HUES64 (cell line): Measurements from ENCODE around the gene PARVB.

Experiments used
- H3K27ac ChIP-seq: 2 replicates; pipeline ENCODE4 v1.7.0; 2013; ENCODE audit warnings: low read depth, low read length, inconsistent platforms
- H3K27me3 ChIP-seq: 2 replicates; pipeline ENCODE4 v1.6.1; 2013; ENCODE audit warnings: mild to moderate bottlenecking, low read length; ENCODE audit not compliant: insufficient read depth
- H3K36me3 ChIP-seq: 2 replicates; pipeline ENCODE4 v1.6.1; 2013; ENCODE audit warnings: mild to moderate bottlenecking, low read length; ENCODE audit not compliant: insufficient read depth
- H3K4me1 ChIP-seq: 2 replicates; pipeline ENCODE4 v1.6.1; 2013; ENCODE audit warnings: mild to moderate bottlenecking, low read length, moderate library complexity; ENCODE audit not compliant: insufficient read depth
- H3K4me3 ChIP-seq: 2 replicates; pipeline ENCODE4 v1.5.1; 2013; ENCODE audit warnings: mild to moderate bottlenecking, low read length, moderate library complexity
- H3K9ac ChIP-seq: 2 replicates; pipeline ENCODE4 v1.6.1; 2013; ENCODE audit warnings: mild to moderate bottlenecking, low read depth, low read length
- H3K9me3 ChIP-seq: 2 replicates; pipeline ENCODE4 v1.6.1; 2013; ENCODE audit warnings: low read depth, low read length; ENCODE audit not compliant: insufficient read depth
- WGBS: fragments of 150-250, 120-280 bp; methylation state at CpG from one replicate; pipeline ENCODE4 v1.1.7; 2013; ENCODE audit warnings: missing lambda C conversion rate; 5-methylcytosine and 5-hydroxymethylcytosine counted together

PARVB gene

DNA sequence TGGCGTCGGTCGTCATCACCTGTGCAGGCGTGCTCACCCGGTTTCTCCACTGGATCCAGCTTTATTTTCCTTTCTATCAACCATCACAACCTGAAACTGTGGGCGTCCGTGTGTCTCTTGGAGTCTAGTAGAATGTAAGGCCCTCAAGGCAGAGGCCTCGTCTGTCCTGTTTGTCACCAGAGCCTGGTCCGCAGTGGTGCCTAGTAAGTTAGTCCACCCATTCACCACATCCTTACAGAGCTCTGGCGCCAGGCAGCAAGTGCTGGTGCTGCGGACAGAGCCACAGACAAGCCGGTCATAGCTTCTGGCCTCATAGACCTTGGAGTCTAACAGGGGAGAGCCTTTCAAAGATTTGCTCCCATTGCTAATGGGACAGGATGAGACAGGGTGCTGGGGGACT, 92.2 kb downstream of the PARVB start:
- H3K27ac ChIP-seq: no peak overlapping the region
- H3K36me3 ChIP-seq: no peaks in the 10 kb centered on the region
- WGBS: 94% methylated on average over 12 of the region's 12 CpGs
- peaks cover 7% of the 10 kb centered on the region; the same call in 1 of the 2 replicates for H3K4me1 ChIP-seq
- H3K9me3 ChIP-seq: peaks cover 2% of the 10 kb centered on the region; the same call in 1 of the 2 replicates
- no peak overlapping the region for H3K9ac ChIP-seq
- no peaks in the 10 kb centered on the region for H3K27me3 ChIP-seq
- no peak overlapping the region for H3K4me3 ChIP-seq

GRCh38 chr22:44116755-44117684, 92.9 kb downstream of the PARVB start:
- Histone ChIP-seq H3K4me1 (peaks cover 2% of the 10 kb centered on the region; the same call in 1 of the 2 replicates), H3K4me3 (no peak overlapping the region), H3K36me3 (no peaks in the 10 kb centered on the region), H3K27ac (no peak overlapping the region), H3K9ac (no peak overlapping the region), H3K9me3 (peaks cover 5% of the 10 kb centered on the region; the same call in 1 of the 2 replicates), H3K27me3 (no peaks in the 10 kb centered on the region)
- WGBS: 93% methylated on average over 15 of the region's 16 CpGs

DNA sequence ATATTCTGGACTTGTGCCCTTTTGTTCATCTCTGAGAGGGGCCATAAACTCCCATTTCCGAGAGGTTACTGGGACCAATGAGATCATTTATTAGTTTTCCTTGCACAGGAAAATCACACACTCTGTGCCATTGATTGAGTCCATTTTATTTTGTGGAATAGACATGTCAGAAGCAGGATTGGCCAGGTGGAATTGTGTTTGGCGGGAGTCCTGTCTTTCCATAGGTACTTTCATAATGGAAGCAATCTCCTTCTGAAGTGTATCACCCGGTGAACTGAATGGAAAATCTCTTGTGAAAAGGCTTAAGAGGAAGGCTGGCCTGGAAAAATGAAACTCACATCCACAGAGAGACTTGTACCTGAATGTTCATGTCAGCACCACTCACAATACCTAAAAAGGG, 93.6 kb downstream of the PARVB start:
- H3K27ac ChIP-seq: no peak overlapping the region
- H3K4me1 ChIP-seq: no peaks in the 10 kb centered on the region
- H3K27me3 ChIP-seq: no peaks in the 10 kb centered on the region
- no peak overlapping the region for H3K9ac ChIP-seq
- peaks cover 5% of the 10 kb centered on the region; the same call in 1 of the 2 replicates for H3K9me3 ChIP-seq
- no peak overlapping the region for H3K4me3 ChIP-seq
- no peaks in the 10 kb centered on the region for H3K36me3 ChIP-seq
- 95% methylated on average over 3 of the region's 3 CpGs for WGBS

DNA sequence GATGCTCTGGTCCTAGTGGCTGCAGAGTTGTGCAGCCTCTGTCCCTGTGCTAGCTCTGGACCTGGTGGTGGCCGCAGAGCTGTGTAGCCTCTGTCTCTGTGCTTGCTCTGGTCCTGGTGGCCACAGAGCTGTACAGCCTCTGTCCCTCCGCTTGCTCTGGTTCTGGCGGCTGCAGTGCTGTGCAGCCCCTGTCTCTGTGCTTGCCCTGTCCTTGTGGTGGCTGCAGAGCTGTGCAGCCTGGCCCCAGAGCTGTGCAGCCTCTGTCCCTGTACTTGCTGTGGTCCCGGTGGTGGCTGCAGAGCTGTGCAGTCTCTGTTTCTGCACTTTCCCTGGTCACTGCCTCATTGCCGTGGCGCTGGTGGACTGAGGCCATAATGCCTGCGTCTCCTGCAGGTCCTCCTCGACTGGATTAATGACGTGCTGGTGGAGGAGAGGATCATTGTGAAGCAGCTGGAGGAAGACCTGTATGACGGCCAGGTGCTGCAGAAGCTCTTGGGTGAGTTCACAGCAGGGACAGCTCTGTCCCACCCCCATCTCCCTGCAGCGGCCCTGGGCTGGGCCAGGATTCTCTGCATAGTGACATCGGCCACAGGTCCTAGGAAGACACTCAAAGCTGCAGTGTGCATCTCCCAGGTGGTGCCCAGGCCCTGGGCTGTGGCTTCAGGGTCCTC, 94.7 kb downstream of the PARVB start:
- H3K27ac ChIP-seq: no peak overlapping the region
- H3K4me1 ChIP-seq: no peaks in the 10 kb centered on the region
- 87% methylated on average over 12 of the region's 12 CpGs for WGBS
- H3K4me3 ChIP-seq: no peak overlapping the region
- no peaks in the 10 kb centered on the region for H3K36me3 ChIP-seq
- H3K9ac ChIP-seq: no peak overlapping the region
- H3K27me3 ChIP-seq: no peaks in the 10 kb centered on the region
- H3K9me3 ChIP-seq: peaks cover 5% of the 10 kb centered on the region; the same call in 1 of the 2 replicates

DNA sequence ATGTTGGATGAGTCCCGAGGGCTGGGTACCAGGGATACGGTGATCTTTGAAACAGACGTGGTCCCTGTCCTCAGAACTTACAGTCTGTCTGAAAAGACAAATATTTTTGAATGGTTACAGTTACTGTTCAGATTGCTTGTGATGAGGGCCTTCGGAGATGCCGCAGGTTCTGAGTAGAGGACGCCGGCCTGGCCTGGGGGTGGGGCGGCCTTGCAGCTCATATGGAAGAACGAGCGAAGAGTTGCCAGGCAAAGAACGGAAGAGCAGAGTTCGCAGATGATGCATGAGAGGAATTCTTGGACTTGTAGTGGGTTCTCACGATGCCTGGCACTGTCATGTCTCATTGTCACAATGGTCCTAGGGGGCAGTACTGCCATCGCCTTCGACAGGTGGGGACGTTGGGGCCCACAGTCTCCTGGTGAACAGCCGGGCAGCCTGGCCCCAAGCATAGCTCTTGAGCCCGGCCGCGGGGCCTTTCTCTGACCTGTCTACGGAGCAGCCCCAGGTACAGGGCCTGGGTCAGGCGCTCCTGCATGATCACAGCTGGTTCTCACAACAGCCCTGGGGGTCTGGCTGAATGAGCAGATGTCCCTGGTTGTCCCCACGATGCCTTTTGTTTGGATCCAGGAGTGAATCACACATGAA, 95.7 kb downstream of the PARVB start:
- Histone ChIP-seq H3K9ac (no peak overlapping the region), H3K27me3 (no peaks in the 10 kb centered on the region), H3K27ac (no peak overlapping the region), H3K4me1 (no peaks in the 10 kb centered on the region), H3K4me3 (no peak overlapping the region), H3K9me3 (peaks cover 5% of the 10 kb centered on the region; the same call in 1 of the 2 replicates), H3K36me3 (no peaks in the 10 kb centered on the region)
- 93% methylated on average over 23 of the region's 23 CpGs for WGBS

DNA sequence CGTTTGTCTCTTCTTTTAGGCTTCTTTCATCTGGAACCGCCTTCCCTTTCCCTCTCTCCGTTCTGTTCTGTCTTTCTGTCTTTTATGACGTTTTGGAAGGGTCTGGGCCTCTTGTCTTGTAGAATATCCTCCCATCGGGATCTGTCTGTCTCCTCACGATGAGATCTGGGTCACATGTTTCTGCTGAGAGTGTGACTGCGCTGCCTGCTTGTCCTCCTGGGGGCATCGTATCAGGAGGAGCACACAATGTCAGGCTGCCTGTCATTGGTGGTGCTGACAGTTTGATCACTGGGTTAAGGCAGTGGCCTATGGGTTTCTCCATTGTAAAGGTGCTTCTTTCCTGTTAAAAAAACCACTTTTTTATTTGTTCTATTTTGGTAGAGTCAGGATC, 96.2 kb downstream of the PARVB start:
- H3K9me3 ChIP-seq: peaks cover 5% of the 10 kb centered on the region; the same call in 1 of the 2 replicates
- H3K36me3 ChIP-seq: no peaks in the 10 kb centered on the region
- 79% methylated on average over 8 of the region's 8 CpGs for WGBS
- H3K4me3 ChIP-seq: no peak overlapping the region
- no peak overlapping the region for H3K9ac ChIP-seq
- no peaks in the 10 kb centered on the region for H3K27me3 ChIP-seq
- H3K4me1 ChIP-seq: no peaks in the 10 kb centered on the region
- no peak overlapping the region for H3K27ac ChIP-seq

DNA sequence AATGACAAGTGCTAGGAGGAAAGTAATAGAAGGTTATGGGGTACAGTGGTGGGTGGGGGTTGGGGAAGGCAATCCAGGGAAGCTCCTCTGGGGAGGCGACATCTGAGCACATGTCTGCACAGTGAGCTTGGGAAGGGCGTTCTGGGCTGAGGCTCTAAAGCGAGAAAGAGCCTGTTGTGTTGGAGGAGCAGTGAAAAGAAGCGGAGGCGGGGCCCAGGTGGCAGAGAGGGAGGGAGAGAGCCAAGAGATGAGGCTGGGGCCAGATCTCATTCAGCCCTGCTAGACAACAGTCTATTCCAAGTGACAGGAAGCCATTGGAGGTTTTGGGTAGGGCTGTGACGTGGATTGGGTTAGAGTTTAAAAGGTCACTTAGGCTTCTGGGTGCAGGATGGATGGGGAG, 101.3 kb downstream of the PARVB start:
- no peak overlapping the region for H3K27ac ChIP-seq
- H3K4me3 ChIP-seq: no peak overlapping the region
- 85% methylated on average over 6 of the region's 6 CpGs for WGBS
- H3K36me3 ChIP-seq: no peaks in the 10 kb centered on the region
- H3K9me3 ChIP-seq: peaks cover 16% of the 10 kb centered on the region
- H3K9ac ChIP-seq: no peak overlapping the region
- no peaks in the 10 kb centered on the region for H3K4me1 ChIP-seq
- no peaks in the 10 kb centered on the region for H3K27me3 ChIP-seq

GRCh38 chr22:44126807-44127206, 102.7 kb downstream of the PARVB start:
- peaks cover 10% of the 10 kb centered on the region for H3K9me3 ChIP-seq
- H3K27me3 ChIP-seq: no peaks in the 10 kb centered on the region
- no peaks in the 10 kb centered on the region for H3K36me3 ChIP-seq
- WGBS: 89% methylated on average over 2 of the region's 2 CpGs
- H3K27ac ChIP-seq: no peak overlapping the region
- H3K4me3 ChIP-seq: no peak overlapping the region
- no peak overlapping the region for H3K9ac ChIP-seq
- H3K4me1 ChIP-seq: no peaks in the 10 kb centered on the region

- no peak overlapping the region for H3K9ac ChIP-seq
These were observed 103.3 kb downstream of the PARVB start for GRCh38 chr22:44127356-44127755.

DNA sequence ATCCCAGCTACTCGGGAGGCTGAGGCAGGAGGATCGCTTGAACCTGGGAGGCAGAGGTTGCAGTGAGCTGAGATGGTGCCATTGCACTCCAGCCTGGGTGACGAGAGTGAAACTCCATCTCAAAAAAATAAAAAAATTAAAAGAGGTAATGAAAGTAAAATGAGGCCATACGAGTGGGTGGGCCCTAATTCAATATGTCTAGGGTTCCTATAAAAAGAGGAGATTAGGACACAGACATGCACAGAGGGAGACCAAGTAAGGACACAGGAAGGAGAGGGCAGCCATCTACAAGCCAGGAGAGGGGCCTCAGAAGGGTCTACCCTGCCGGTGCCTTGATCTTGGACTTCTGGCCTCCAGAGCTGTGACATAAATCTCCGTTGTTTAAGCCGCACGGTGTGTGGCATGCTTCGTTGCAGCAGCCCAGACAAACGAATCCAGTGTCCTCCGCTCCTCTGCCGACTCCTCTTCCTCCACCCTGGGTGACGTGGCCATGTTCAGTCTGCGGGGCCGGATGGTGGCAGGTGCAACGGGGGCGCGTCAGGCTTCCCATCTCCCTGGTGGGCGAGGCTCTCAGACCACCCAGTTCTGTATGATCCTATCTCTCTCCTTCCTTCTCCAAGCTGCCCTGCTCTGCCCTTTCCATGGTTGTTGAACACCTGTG, 105.0 kb downstream of the PARVB start:
- H3K27me3 ChIP-seq: no peaks in the 10 kb centered on the region
- H3K9me3 ChIP-seq: peaks cover 10% of the 10 kb centered on the region
- no peak overlapping the region for H3K27ac ChIP-seq
- no peak overlapping the region for H3K4me3 ChIP-seq
- H3K36me3 ChIP-seq: no peaks in the 10 kb centered on the region
- H3K4me1 ChIP-seq: peaks cover 11% of the 10 kb centered on the region; the same call in 1 of the 2 replicates
- WGBS: 88% methylated on average over 18 of the region's 19 CpGs
- no peak overlapping the region for H3K9ac ChIP-seq

More at GRCh38 chr22:44127356-44127755, 103.3 kb downstream of the PARVB start:
- H3K36me3 ChIP-seq: no peaks in the 10 kb centered on the region
- no peaks in the 10 kb centered on the region for H3K27me3 ChIP-seq
- no peak overlapping the region for H3K27ac ChIP-seq
- peaks cover 3% of the 10 kb centered on the region; the same call in 1 of the 2 replicates for H3K4me1 ChIP-seq
- 94% methylated on average over 1 of the region's 1 CpG for WGBS
- peaks cover 10% of the 10 kb centered on the region for H3K9me3 ChIP-seq
- H3K4me3 ChIP-seq: no peak overlapping the region
